GM12878 (cell line): Measurements from ENCODE around the gene NEK8. TPM values are rescaled to one million over a fixed set of nuclear protein-coding genes. Genes with fewer than 3 reads are reported as not detected.

Source experiments
- ATF3 ChIP-seq: IDR thresholded peaks from 2 replicates; pipeline ENCODE4 v1.6.1; 2011; ENCODE audit warnings: low read depth, mild to moderate bottlenecking, low read length, moderate library complexity, borderline replicate concordance; ENCODE audit errors: extremely low read depth
- CHD4 ChIP-seq: fragments of 200-600 bp; sonication (generic); IDR thresholded peaks from 2 replicates; pipeline ENCODE4 v1.6.1; 2016; ENCODE audit warnings: mild to moderate bottlenecking
- ETV6 ChIP-seq, 2 experiments: fragments of 450-650 bp in 1 of 2; IDR thresholded peaks in 1 of 2; conservative IDR thresholded peaks in 1 of 2; 2 replicates each; pipeline ENCODE4 v1.6.1; 2014; ENCODE audit warnings: antibody characterized with exemption in 1 of 2, borderline replicate concordance in 1 of 2, low read depth in 1 of 2, mild to moderate bottlenecking in 1 of 2, moderate library complexity in 1 of 2
- RCOR1 ChIP-seq: conservative IDR thresholded peaks from 2 replicates; pipeline ENCODE4 v1.6.1; 2012; ENCODE audit warnings: low read depth, low read length, improper control_type of control experiment
- SREBF2 ChIP-seq: IDR thresholded peaks from 2 replicates; pipeline ENCODE4 v1.6.1; 2012; ENCODE audit warnings: mild to moderate bottlenecking, low read length
- SUZ12 ChIP-seq: fragments of 200-600 bp; sonication (generic); IDR thresholded peaks from one replicate; pipeline ENCODE4 v1.6.1; 2018; ENCODE audit warnings: antibody characterized with exemption, mild to moderate bottlenecking; ENCODE audit not compliant: unreplicated experiment
- ZBTB33 ChIP-seq: fragments of 450-650 bp; IDR thresholded peaks from 2 replicates; pipeline ENCODE4 v1.6.1; 2017; ENCODE audit warnings: mild to moderate bottlenecking
- ZBTB4 ChIP-seq: fragments of 450-650 bp; formaldehyde crosslinking; IDR thresholded peaks from 2 replicates; pipeline ENCODE4 v1.4.0; 2022; ENCODE audit warnings: mild to moderate bottlenecking, moderate library complexity
- ZNF217 ChIP-seq: fragments of 450-650 bp; IDR thresholded peaks from 2 replicates; pipeline ENCODE4 v1.6.1; 2017; ENCODE audit warnings: antibody characterized with exemption, mild to moderate bottlenecking
- polyA plus RNA-seq, 11 experiments: library from polyadenylated mRNA; depleted of rRNA in 4 of 11; unstranded in 6 of 11; stranded (reverse) in 5 of 11; fragments of >200 nt; fragmentation: Nextera tagmentation in 4 of 11; fragmentation: Illumina TruSeq in 1 of 11; extraction: Ambion mirVana in 4 of 11; extraction: Trizol in 1 of 11; gene quantifications; 1 replicate in 1 of 11; 2 replicates in 10 of 11; pipeline versions ENCODE4 v1.2.1 to v1.2.3, GENCODE V29; 2011 to 2016; ENCODE audit warnings: inconsistent platforms in 2 of 11, missing spikeins in 2 of 11, low read depth in 1 of 11
- total RNA-seq, 4 experiments: library from RNA; depleted of rRNA in 3 of 4; stranded (reverse); fragments of >200 nt in 3 of 4; fragmentation: Illumina TruSeq in 1 of 4; extraction: Trizol in 1 of 4; gene quantifications; 2 replicates each; pipeline versions ENCODE4 v1.2.1 to v1.2.3, GENCODE V29; 2013 to 2021

The NEK8 gene
- total and polyA plus RNA-seq, 10 of the 15 experiments (the other 5 are each of a cell fraction or from before 2014, with no cell fraction given) = 2.3 to 14.3 (median 9.4) TPM

- TF ChIP-seq ZBTB33 (no peak), ZNF217 (no peak), ATF3 (no peak), CHD4 (no peak), SREBF2 (no peak), ETV6 (conservative IDR thresholded peaks at IDR 0.05 in 1 of 2, IDR thresholded peaks at IDR 0.05 in 1 of 2; ENCODE audit: borderline replicate concordance in 1 of 2, low read depth in 1 of 2) (no peak), RCOR1 (no peak), ZBTB4 (no peak), SUZ12 (no peak)
Observed at GRCh38 chr17:28710861-28711722, 17.5 kb upstream of the NEK8 start (continued).
